Spleen (tissue), 11 donors: Measurements from ENCODE around the gene SV2A. TPM values are rescaled to one million over a fixed set of nuclear protein-coding genes. Genes with fewer than 3 reads are reported as not detected.

Source experiments
- DNase-seq: peaks from one replicate; pipeline ENCODE4 v3.0.0-alpha.2; 2020
- H3K27ac ChIP-seq, 8 donors: fragments of 200-600 bp; sonication (generic) in 7 of 8; 1 replicate in 4 of 8; 2 replicates in 4 of 8; pipeline versions ENCODE4 v1.5.0 to v1.8.0; 2016 to 2021; ENCODE audit warnings: inconsistent platforms in 4 of 8, mild to moderate bottlenecking in 4 of 8, moderate library complexity in 1 of 8
- H3K27me3 ChIP-seq, 7 donors: fragments of 200-600 bp; sonication (generic) in 6 of 7; replicated peaks in 1 of 7; 1 replicate in 4 of 7; 2 replicates in 3 of 7; pipeline versions ENCODE4 v1.5.0 to v1.8.0; 2016 to 2021; ENCODE audit warnings: inconsistent platforms in 3 of 7, mild to moderate bottlenecking in 1 of 7
- H3K36me3 ChIP-seq, 6 donors: fragments of 200-600 bp; sonication (generic) in 5 of 6; 1 replicate in 4 of 6; 2 replicates in 2 of 6; pipeline versions ENCODE4 v1.5.0 to v1.8.0; 2016 to 2021; ENCODE audit warnings: inconsistent platforms in 2 of 6
- H3K4me1 ChIP-seq, 6 donors: fragments of 200-600 bp; sonication (generic) in 5 of 6; 1 replicate in 3 of 6; 2 replicates in 3 of 6; pipeline versions ENCODE4 v1.5.0 to v1.8.0; 2016 to 2021; ENCODE audit warnings: inconsistent platforms in 3 of 6
- H3K4me3 ChIP-seq, 8 donors: fragments of 200-600 bp; sonication (generic) in 7 of 8; 1 replicate in 4 of 8; 2 replicates in 4 of 8; pipeline versions ENCODE4 v1.5.0 to v1.8.0; 2016 to 2021; ENCODE audit warnings: inconsistent platforms in 4 of 8, mild to moderate bottlenecking in 4 of 8, moderate library complexity in 2 of 8
- H3K9me3 ChIP-seq, 8 donors: fragments of 200-600 bp; sonication (generic) in 7 of 8; 1 replicate in 4 of 8; 2 replicates in 4 of 8; pipeline versions ENCODE4 v1.5.0 to v1.8.0; 2016 to 2021; ENCODE audit warnings: inconsistent platforms in 4 of 8
- POLR2A ChIP-seq, 3 donors: fragments of 450-650 bp; IDR thresholded peaks; one replicate each; pipeline ENCODE4 v1.5.1; 2017; ENCODE audit warnings: antibody characterized with exemption in 3 of 3, mild to moderate bottlenecking in 1 of 3
- POLR2AphosphoS5 ChIP-seq, 3 donors: sonication (generic); formaldehyde crosslinking; IDR thresholded peaks; one replicate each; pipeline ENCODE4 v1.5.1; 2017; ENCODE audit warnings: antibody characterized with exemption in 3 of 3
- WGBS, 5 donors: extraction: QIAGEN DNeasy Blood & Tissue Kit in 3 of 5; methylation state at CpG; one replicate each; pipeline versions ENCODE4 v1.1.5 to v1.1.7; 2013 to 2018; 5-methylcytosine and 5-hydroxymethylcytosine counted together
- intact Hi-C: fragments of 100-400 bp; cut with DNase I; formaldehyde crosslinking; loops from one replicate; pipeline ENCODE4 v1.15.0; 2023; ENCODE audit warnings: low total_unique reads
- polyA plus RNA-seq, 3 donors: library from polyadenylated mRNA; stranded (reverse); fragments of 200-250 nt; gene quantifications; one replicate each; pipeline ENCODE4 v1.2.1, GENCODE V29; 2013
- total RNA-seq, 7 donors: library from RNA; depleted of rRNA in 3 of 7; stranded (reverse); fragments of >200 nt in 3 of 7; fragmentation: NEBNext Ultra II Directional in 4 of 7; extraction: Animal tissue kit (Norgen Biotek cat#: 25700) in 4 of 7; gene quantifications; one replicate each; pipeline versions ENCODE4 v1.1.0 to v1.2.1, GENCODE V29; 2016 to 2021
- TF ChIP-seq, protein P1 (sequence below), 11 experiments: fragments of 200-600 bp in 7 of 11; fragments of 450-650 bp in 4 of 11; sonication (generic) in 4 of 11; IDR thresholded peaks in 8 of 11; conservative IDR thresholded peaks in 3 of 11; 1 replicate in 7 of 11; 2 replicates in 4 of 11; pipeline versions ENCODE4 v1.4.0 to v1.8.0; 2016 to 2021; ENCODE audit warnings: antibody characterized with exemption in 11 of 11, inconsistent platforms in 4 of 11, mild to moderate bottlenecking in 1 of 11
- donor health status: healthy with polysubstance abuse.
- donor health status: DM: no; HTN: no; CAD: no; lungs with moderate emphysema.
- donor health status: DM: no; HTN: no; CAD: no.
- donor health status: Bipolar disorder and iron deficiency.
- donor health status: healthy.
- donor health status: DM: no; HTN: no; CAD: no.
- donor health status: DM: yes; HTN: yes; CAD: no.

SV2A gene
- total and polyA plus RNA-seq, 10 donors = 0.43 to 3.7 (median 1.9) TPM

DNA sequence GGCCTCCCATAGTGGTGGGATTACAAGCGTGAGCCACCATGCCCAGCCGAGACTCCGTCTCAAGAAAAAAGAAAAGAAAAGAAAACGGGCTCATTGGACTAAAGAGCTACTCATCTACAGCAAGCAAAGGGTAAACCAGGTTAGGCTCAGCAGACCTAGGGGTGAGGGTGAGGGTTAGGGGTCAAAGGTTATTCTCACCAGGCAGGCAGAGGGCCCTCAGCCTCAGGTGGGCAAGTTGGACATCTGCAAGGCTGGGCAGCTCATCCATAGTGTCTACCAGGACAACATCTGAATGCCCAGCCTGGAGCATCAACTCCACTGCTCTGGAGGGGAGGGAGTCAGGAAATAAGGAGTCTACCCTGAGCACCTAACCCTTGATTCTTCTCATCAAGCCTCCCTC is 15.6 kb upstream of the SV2A start:
- intact Hi-C loops = no loop called here
- peaks cover 8 to 60% (median 26%) of the 10 kb centered on the region in 6 donors for H3K4me1 ChIP-seq
- no peak overlapping the region for H3K27ac ChIP-seq
- H3K27me3 ChIP-seq = no peaks in the 10 kb centered on the region
- H3K4me3 ChIP-seq = no peak overlapping the region
- 91 to 97% (median 95%) methylated on average over 4 of the region's 4 CpGs for WGBS, 5 donors
- no peak for DNase-seq
- no peaks in the 10 kb centered on the region for H3K9me3 ChIP-seq
- no peak for TF ChIP-seq POLR2A (IDR thresholded peaks at IDR 0.05)
- TF ChIP-seq POLR2AphosphoS5 (IDR thresholded peaks at IDR 0.05) = no peak
- TF ChIP-seq, protein P1, sequence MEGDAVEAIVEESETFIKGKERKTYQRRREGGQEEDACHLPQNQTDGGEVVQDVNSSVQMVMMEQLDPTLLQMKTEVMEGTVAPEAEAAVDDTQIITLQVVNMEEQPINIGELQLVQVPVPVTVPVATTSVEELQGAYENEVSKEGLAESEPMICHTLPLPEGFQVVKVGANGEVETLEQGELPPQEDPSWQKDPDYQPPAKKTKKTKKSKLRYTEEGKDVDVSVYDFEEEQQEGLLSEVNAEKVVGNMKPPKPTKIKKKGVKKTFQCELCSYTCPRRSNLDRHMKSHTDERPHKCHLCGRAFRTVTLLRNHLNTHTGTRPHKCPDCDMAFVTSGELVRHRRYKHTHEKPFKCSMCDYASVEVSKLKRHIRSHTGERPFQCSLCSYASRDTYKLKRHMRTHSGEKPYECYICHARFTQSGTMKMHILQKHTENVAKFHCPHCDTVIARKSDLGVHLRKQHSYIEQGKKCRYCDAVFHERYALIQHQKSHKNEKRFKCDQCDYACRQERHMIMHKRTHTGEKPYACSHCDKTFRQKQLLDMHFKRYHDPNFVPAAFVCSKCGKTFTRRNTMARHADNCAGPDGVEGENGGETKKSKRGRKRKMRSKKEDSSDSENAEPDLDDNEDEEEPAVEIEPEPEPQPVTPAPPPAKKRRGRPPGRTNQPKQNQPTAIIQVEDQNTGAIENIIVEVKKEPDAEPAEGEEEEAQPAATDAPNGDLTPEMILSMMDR (IDR thresholded peaks at IDR 0.05 in 8 of 11, conservative IDR thresholded peaks at IDR 0.05 in 3 of 11) = no peak
- H3K36me3 ChIP-seq = no peaks in the 10 kb centered on the region

DNA sequence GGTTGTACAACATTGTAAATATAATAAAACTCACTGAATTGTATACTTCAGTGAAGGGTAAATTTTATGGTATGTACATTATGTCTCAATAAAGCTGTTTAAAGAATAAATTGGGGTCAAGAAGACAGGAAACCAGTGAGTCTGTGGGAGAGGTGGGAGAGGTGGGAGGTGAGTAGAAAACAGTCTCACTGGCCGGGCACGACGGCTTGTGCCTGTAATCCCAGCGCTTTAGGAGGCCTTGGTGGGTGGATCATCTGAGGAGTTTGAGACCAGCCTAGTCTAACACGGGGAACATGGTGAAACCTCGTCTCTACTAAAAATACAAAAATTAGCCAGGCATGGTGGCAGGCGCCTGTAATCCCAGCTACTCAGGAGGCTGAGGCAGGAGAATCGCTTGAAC is 14.8 kb upstream of the SV2A start:
- WGBS, 5 donors = 90 to 96% (median 94%) methylated on average over 8 of the region's 8 CpGs
- H3K27me3 ChIP-seq = no peaks in the 10 kb centered on the region
- H3K9me3 ChIP-seq = no peaks in the 10 kb centered on the region
- no peaks in the 10 kb centered on the region for H3K36me3 ChIP-seq
- no peak overlapping the region for H3K27ac ChIP-seq
- no peak overlapping the region for H3K4me3 ChIP-seq
- DNase-seq = no peak
- TF ChIP-seq POLR2AphosphoS5 (IDR thresholded peaks at IDR 0.05) (no peak), POLR2A (IDR thresholded peaks at IDR 0.05) (no peak)
- TF ChIP-seq, protein P1 (IDR thresholded peaks at IDR 0.05 in 8 of 11, conservative IDR thresholded peaks at IDR 0.05 in 3 of 11) = no peak
- peaks cover 4 to 55% (median 21%) of the 10 kb centered on the region in 6 donors for H3K4me1 ChIP-seq
- intact Hi-C loops = no loop called here

DNA sequence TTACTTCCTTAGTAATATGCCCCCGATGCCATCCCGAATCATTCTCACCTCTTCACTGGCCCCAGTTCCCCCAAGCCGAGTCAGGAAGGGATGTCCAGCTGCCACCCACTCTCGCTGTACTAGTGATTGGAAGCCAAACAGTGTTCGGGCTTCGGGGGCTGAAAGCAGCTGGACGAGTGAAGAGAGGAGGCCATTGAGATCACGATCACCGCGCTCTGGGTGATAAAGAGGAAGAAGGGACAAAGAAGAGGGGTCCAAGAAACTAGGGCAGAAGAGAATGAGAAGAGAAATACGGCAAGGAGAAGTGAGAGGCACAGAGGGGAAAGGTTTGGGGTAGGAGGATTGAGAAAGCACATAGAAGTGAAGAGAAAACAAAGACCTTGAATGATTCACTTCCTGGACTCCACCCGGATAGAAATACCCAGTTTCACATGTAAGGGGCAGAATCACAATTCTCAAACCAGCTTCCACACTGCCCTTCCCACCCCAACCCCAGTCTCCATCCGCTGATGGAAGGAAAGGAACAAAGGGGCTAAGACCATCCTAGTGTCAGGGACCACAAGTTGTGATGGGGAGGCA is 13.7 kb upstream of the SV2A start:
- Histone ChIP-seq H3K36me3 (peaks cover 0 to 6% (median 3%) of the 10 kb centered on the region in 6 donors), H3K4me1 (peaks cover 8 to 54% (median 24%) of the 10 kb centered on the region in 6 donors), H3K4me3 (peak overlapping the region in 1 of 8 donors; percentile 13), H3K27ac (peak overlapping the region in 3 of 8 donors; percentile 30 to 99 (median 37)), H3K27me3 (no peaks in the 10 kb centered on the region), H3K9me3 (no peaks in the 10 kb centered on the region)
- intact Hi-C loops = no loop called here
- TF ChIP-seq POLR2A (IDR thresholded peaks at IDR 0.05) = no peak
- TF ChIP-seq, protein P1 (IDR thresholded peaks at IDR 0.05 in 8 of 11, conservative IDR thresholded peaks at IDR 0.05 in 3 of 11) = no peak
- TF ChIP-seq POLR2AphosphoS5 (IDR thresholded peaks at IDR 0.05) = no peak
- WGBS, 5 donors = 78 to 82% (median 80%) methylated on average over 13 of the region's 13 CpGs
- no peak for DNase-seq

DNA sequence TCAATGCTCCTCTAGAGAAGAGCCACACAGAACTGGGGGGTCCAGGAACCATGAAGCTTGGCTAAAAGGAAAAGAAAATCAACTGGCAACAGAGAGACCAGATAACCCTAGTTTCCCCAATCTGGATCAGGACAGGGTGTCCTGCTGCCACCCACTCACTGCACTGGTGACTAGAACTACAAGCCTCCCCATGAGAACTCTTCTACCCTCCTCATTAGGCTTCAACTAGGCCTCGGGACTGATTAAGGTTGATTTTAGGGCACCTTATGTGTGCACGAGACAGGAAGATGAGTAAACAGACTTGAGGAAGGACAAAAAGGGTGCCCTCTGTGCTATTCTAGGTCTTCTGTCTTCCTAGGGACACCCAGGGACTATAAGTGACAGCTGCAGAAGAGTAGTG is 12.2 kb upstream of the SV2A start:
- Histone ChIP-seq H3K4me3 (peak overlapping the region in 1 of 8 donors; percentile 13), H3K27me3 (no peaks in the 10 kb centered on the region), H3K36me3 (peaks cover 0 to 20% (median 18%) of the 10 kb centered on the region in 6 donors), H3K9me3 (no peaks in the 10 kb centered on the region), H3K27ac (peak overlapping the region in 3 of 8 donors; percentile 19 to 99 (median 98)), H3K4me1 (peaks cover 19 to 58% (median 37%) of the 10 kb centered on the region in 6 donors)
- TF ChIP-seq POLR2AphosphoS5 (IDR thresholded peaks at IDR 0.05) = no peak
- TF ChIP-seq POLR2A (IDR thresholded peaks at IDR 0.05) = no peak
- TF ChIP-seq, protein P1 (IDR thresholded peaks at IDR 0.05 in 8 of 11, conservative IDR thresholded peaks at IDR 0.05 in 3 of 11) = no peak
- DNase-seq = no peak
- intact Hi-C loops = no loop called here
- 73 to 87% (median 82%) methylated on average over 2 of the region's 2 CpGs for WGBS, 5 donors
